Measurements from ENCODE around the gene ASTN2.

The ASTN2 gene

GRCh38 chr9:117060963-117061362, 353.9 kb downstream of the ASTN2 start:
- no peak for TF ChIP-seq CTCF (IDR thresholded peaks at IDR 0.05)
- no peak for DNase-seq (ENCODE audit: low spot score)
- H3K4me3 ChIP-seq: no peak overlapping the region
- H3K27ac ChIP-seq: no peak overlapping the region

GRCh38 chr9:117050007-117050406, 364.9 kb downstream of the ASTN2 start:
- no peak for DNase-seq (ENCODE audit: low spot score)
- no peak overlapping the region for H3K27ac ChIP-seq
- no peak for TF ChIP-seq CTCF (IDR thresholded peaks at IDR 0.05)

DNA sequence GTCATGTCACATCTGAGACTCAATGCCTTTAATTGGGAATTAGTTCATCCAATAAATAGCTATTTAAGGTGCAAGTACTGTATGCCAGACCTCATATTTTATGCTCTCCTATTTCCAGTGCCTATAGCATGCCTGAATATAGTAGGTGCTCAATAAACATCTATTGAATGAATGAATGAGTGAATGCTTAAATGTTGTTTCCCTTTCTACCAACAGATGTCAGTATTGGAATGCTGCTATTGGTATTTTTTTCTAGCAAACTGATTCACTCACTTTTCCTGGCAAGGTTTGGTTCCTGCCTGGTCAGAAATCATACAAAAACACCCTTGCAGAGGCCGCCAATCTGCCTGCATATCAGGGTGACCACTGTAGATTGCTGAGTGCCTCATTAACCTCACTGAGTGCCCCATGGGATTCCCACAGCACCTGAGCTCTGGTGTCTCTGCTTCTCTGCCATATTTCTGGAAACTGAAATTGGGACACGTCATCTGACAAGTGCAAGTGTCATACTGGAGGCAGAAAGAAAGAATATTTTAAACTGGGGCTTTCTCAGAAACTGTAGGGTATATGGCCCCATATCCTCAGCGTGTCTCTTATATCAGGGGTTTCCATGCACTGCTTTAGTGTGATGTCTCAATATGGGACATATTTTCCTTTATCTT, 368.1 kb downstream of the ASTN2 start:
- no peak overlapping the region for H3K27ac ChIP-seq
- no peak for TF ChIP-seq CTCF (IDR thresholded peaks at IDR 0.05)
- H3K4me3 ChIP-seq: no peak overlapping the region
- DNase-seq (ENCODE audit: low spot score): no peak

More at GRCh38 chr9:117050007-117050406, 364.9 kb downstream of the ASTN2 start:
- no peak overlapping the region for H3K4me3 ChIP-seq

GRCh38 chr9:117044241-117044640, 370.6 kb downstream of the ASTN2 start:
- H3K27ac ChIP-seq: no peak overlapping the region
- H3K4me3 ChIP-seq: no peak overlapping the region
- TF ChIP-seq CTCF (IDR thresholded peaks at IDR 0.05): no peak
- no peak for DNase-seq (ENCODE audit: low spot score)

- TF ChIP-seq CTCF (IDR thresholded peaks at IDR 0.05): no peak
- DNase-seq (ENCODE audit: low spot score): no peak
- no peak overlapping the region for H3K27ac ChIP-seq
- H3K4me3 ChIP-seq: no peak overlapping the region
Observed at GRCh38 chr9:117043159-117043558, 371.7 kb downstream of the ASTN2 start.

- Histone ChIP-seq H3K4me3 (no peak overlapping the region), H3K27ac (no peak overlapping the region)
- DNase-seq (ENCODE audit: low spot score): no peak
- no peak for TF ChIP-seq CTCF (IDR thresholded peaks at IDR 0.05)
Observed at GRCh38 chr9:117035546-117035945, 379.3 kb downstream of the ASTN2 start.

GRCh38 chr9:117034866-117035265, 380.0 kb downstream of the ASTN2 start:
- DNase-seq (ENCODE audit: low spot score): no peak
- no peak for TF ChIP-seq CTCF (IDR thresholded peaks at IDR 0.05)
- H3K4me3 ChIP-seq: no peak overlapping the region
- no peak overlapping the region for H3K27ac ChIP-seq
